Neuronal stem cell (in vitro differentiated cells): Measurements from ENCODE around the gene LAMA2.

ENCODE experiments used
- DNase-seq: peaks from one replicate; pipeline ENCODE4 v3.0.0-alpha.2; 2013; ENCODE audit warnings: low spot score
- H2AFZ ChIP-seq: one replicate; pipeline ENCODE4 v1.6.1; 2013; ENCODE audit warnings: mild to moderate bottlenecking, low read length, inconsistent platforms
- H2AK5ac ChIP-seq: 2 replicates; pipeline ENCODE4 v1.6.1; 2013; ENCODE audit warnings: low read depth, mild to moderate bottlenecking, inconsistent platforms, low read length, moderate library complexity, mixed read lengths
- H2BK120ac ChIP-seq: 2 replicates; pipeline ENCODE4 v1.6.1; 2013; ENCODE audit warnings: low read depth, mild to moderate bottlenecking, inconsistent platforms, low read length, moderate library complexity, mixed read lengths
- H2BK12ac ChIP-seq: one replicate; pipeline ENCODE4 v1.6.1; 2013; ENCODE audit warnings: low read length, inconsistent platforms
- H2BK15ac ChIP-seq: 2 replicates; pipeline ENCODE4 v1.6.1; 2013; ENCODE audit warnings: mild to moderate bottlenecking, low read length, inconsistent platforms, mixed read lengths
- H2BK5ac ChIP-seq: one replicate; pipeline ENCODE4 v1.6.1; 2013; ENCODE audit warnings: inconsistent platforms, mild to moderate bottlenecking, low read length, moderate library complexity
- H3K14ac ChIP-seq: one replicate; pipeline ENCODE4 v1.6.1; 2013; ENCODE audit warnings: low read length, inconsistent platforms
- H3K18ac ChIP-seq: 2 replicates; pipeline ENCODE4 v1.6.1; 2013; ENCODE audit warnings: low read length, inconsistent platforms
- H3K23ac ChIP-seq: 2 replicates; pipeline ENCODE4 v1.6.1; 2013; ENCODE audit warnings: low read depth, mild to moderate bottlenecking, mixed read lengths, low read length, inconsistent platforms; ENCODE audit not compliant: poor library complexity
- H3K27ac ChIP-seq: replicated peaks from 3 replicates; pipeline ENCODE4 v1.5.1; 2013; ENCODE audit warnings: low read length, inconsistent platforms
- H3K27me3 ChIP-seq, 3 experiments: 2 replicates each; pipeline ENCODE4 v1.6.1; 2013; ENCODE audit warnings: low read length in 3 of 3, mild to moderate bottlenecking in 2 of 3, inconsistent platforms in 1 of 3, low read depth in 1 of 3, mixed read lengths in 1 of 3, moderate library complexity in 1 of 3; ENCODE audit not compliant: control insufficient read depth in 3 of 3, insufficient read depth in 3 of 3
- H3K36me3 ChIP-seq, 2 donors: replicated peaks in 1 of 2; 2 replicates each; pipeline ENCODE4 v1.6.1; 2013; ENCODE audit warnings: low read length in 2 of 2; ENCODE audit not compliant: control insufficient read depth in 2 of 2, insufficient read depth in 2 of 2
- H3K4ac ChIP-seq: 2 replicates; pipeline ENCODE4 v1.6.1; 2013; ENCODE audit warnings: inconsistent platforms, mild to moderate bottlenecking, low read length, moderate library complexity
- H3K4me1 ChIP-seq, 2 donors: 1 replicate in 1 of 2; 2 replicates in 1 of 2; pipeline ENCODE4 v1.6.1; 2013; ENCODE audit warnings: low read length in 2 of 2, low read depth in 1 of 2; ENCODE audit not compliant: control insufficient read depth in 2 of 2, insufficient read depth in 1 of 2
- H3K4me2 ChIP-seq: one replicate; pipeline ENCODE4 v1.6.1; 2013; ENCODE audit warnings: mild to moderate bottlenecking, low read length, inconsistent platforms; ENCODE audit not compliant: insufficient read depth, poor library complexity, severe bottlenecking
- H3K4me3 ChIP-seq, 2 donors: 2 replicates each; pipeline ENCODE4 v1.5.1; 2013; ENCODE audit warnings: low read length in 2 of 2, mild to moderate bottlenecking in 2 of 2, inconsistent platforms in 1 of 2, moderate library complexity in 1 of 2
- H3K79me1 ChIP-seq: one replicate; pipeline ENCODE4 v1.6.1; 2013; ENCODE audit warnings: low read depth, mild to moderate bottlenecking, inconsistent platforms, low read length, moderate library complexity
- H3K9ac ChIP-seq: one replicate; pipeline ENCODE4 v1.6.1; 2013; ENCODE audit warnings: mild to moderate bottlenecking, low read depth, low read length, inconsistent platforms; ENCODE audit not compliant: poor library complexity
- H3K9me3 ChIP-seq, 2 donors: replicated peaks in 1 of 2; 2 replicates each; pipeline versions ENCODE3 to v1.6.1; 2013; ENCODE audit warnings: low read length in 2 of 2, mild to moderate bottlenecking in 2 of 2, inconsistent platforms in 1 of 2, low read depth in 1 of 2, mixed read lengths in 1 of 2, moderate library complexity in 1 of 2; ENCODE audit not compliant: control insufficient read depth in 2 of 2, insufficient read depth in 1 of 2
- H4K8ac ChIP-seq: one replicate; pipeline ENCODE4 v1.6.1; 2013; ENCODE audit warnings: low read depth, mild to moderate bottlenecking, inconsistent platforms, low read length, moderate library complexity
- H4K91ac ChIP-seq: one replicate; pipeline ENCODE4 v1.6.1; 2013; ENCODE audit warnings: low read length, low read depth, mild to moderate bottlenecking, inconsistent platforms; ENCODE audit not compliant: poor library complexity
- WGBS, 2 donors: extraction: QIAGEN DNeasy Blood & Tissue Kit; methylation state at CpG; one replicate each; pipeline ENCODE4 v1.1.7; 2013; ENCODE audit warnings: missing lambda C conversion rate in 2 of 2, mixed read lengths in 1 of 2; ENCODE audit not compliant: insufficient read length in 2 of 2, insufficient replicate concordance in 1 of 2; ENCODE audit errors: extremely low coverage in 2 of 2; 5-methylcytosine and 5-hydroxymethylcytosine counted together

The LAMA2 gene

DNA sequence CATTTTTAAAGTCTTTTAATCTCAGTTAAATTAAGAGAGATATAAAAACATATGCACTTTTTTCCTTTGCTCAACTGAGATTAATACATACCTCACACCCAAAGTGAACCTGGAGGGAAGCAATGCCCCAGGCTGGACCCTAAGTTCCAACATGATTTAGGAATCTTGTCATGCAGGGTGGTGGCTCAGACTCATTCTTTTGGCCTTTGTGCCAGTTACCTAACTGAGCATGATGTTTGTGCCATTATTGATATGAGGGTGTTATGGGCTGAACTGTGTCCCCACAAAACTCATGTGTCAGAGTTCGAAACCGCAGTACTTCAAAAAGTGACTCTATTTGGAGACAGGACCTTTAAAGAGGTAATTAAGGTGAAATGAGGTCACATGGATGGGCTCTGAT lies 639.0 kb downstream of the LAMA2 start:
- Histone ChIP-seq H3K27ac (no peak overlapping the region), H3K9ac (no peak overlapping the region), H3K36me3 (no peaks in the 10 kb centered on the region), H2AFZ (no peak overlapping the region), H2BK15ac (no peak overlapping the region), H3K27me3 (no peaks in the 10 kb centered on the region), H2BK5ac (no peak overlapping the region), H2BK12ac (no peak overlapping the region), H3K4me1 (peaks cover 0 to 4% of the 10 kb centered on the region in 2 donors), H3K4ac (no peak overlapping the region), H2AK5ac (no peak overlapping the region), H3K23ac (no peak overlapping the region), H4K8ac (no peak overlapping the region), H3K4me2 (no peak overlapping the region), H3K4me3 (no peak overlapping the region), H4K91ac (no peak overlapping the region), H3K18ac (no peak overlapping the region), H3K79me1 (no peaks in the 10 kb centered on the region), H3K14ac (no peak overlapping the region), H3K9me3 (no peaks in the 10 kb centered on the region), H2BK120ac (no peak overlapping the region)
- DNase-seq: no peak
- no CpG with 5 or more reads among the region's 2 CpGs for WGBS, 2 donors

DNA sequence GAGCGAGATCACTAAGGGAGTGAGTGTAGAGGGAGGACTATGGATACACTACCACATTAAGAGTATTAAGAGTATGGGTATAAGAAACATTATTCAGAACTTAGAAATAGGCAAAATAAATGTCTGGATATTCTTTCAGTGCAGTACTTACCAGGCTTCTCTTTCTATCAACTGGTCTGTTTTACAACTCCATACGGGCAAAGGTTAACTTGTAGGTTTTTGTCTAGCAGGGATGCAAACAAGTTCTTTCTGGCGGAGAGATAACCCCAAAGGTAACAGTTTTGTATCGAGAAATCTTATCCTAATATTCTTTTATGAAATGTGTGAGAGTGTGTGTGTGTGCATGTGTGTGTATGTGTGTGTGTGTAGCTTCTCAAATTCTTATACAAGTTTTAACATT lies 640.9 kb downstream of the LAMA2 start:
- Histone ChIP-seq H3K4me1 (no peaks in the 10 kb centered on the region), H3K36me3 (no peaks in the 10 kb centered on the region), H2BK120ac (no peak overlapping the region), H3K18ac (no peak overlapping the region), H3K14ac (no peak overlapping the region), H3K27me3 (no peaks in the 10 kb centered on the region), H2BK15ac (no peak overlapping the region), H3K23ac (no peak overlapping the region), H2BK5ac (no peak overlapping the region), H2AFZ (no peak overlapping the region), H4K91ac (no peak overlapping the region), H2BK12ac (no peak overlapping the region), H4K8ac (no peak overlapping the region), H3K27ac (no peak overlapping the region), H3K79me1 (no peaks in the 10 kb centered on the region), H3K4me3 (no peak overlapping the region), H3K9ac (no peak overlapping the region), H3K4me2 (no peak overlapping the region), H2AK5ac (no peak overlapping the region), H3K4ac (no peak overlapping the region), H3K9me3 (no peaks in the 10 kb centered on the region)
- WGBS, 2 donors: no CpG with 5 or more reads among the region's 4 CpGs
- DNase-seq: no peak

DNA sequence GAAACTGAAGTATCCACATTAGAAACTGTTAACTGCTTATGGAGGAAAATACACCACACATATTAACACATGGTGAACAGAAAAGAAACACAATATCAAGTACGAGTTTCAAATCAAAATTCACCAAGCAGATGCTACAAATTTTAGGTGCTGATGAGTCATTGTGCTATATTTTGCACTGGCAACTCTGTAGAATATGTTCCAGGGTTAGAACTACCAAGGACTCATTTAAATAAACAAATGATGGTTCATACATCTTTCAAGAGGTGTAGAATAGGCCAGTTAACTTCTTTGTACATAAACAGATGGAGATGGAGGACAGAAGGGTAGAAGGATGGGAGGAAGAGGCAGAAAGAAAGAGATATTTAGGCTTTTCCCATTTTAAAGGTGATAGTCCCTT lies 642.1 kb downstream of the LAMA2 start:
- no peak overlapping the region for H3K4me3 ChIP-seq
- no peaks in the 10 kb centered on the region for H3K36me3 ChIP-seq
- no peak overlapping the region for H4K8ac ChIP-seq
- no peaks in the 10 kb centered on the region for H3K79me1 ChIP-seq
- H2AK5ac ChIP-seq: no peak overlapping the region
- no peak overlapping the region for H3K18ac ChIP-seq
- H3K9me3 ChIP-seq: no peaks in the 10 kb centered on the region
- no peak overlapping the region for H3K27ac ChIP-seq
- H2BK15ac ChIP-seq: no peak overlapping the region
- no peak overlapping the region for H2BK120ac ChIP-seq
- no peak overlapping the region for H2AFZ ChIP-seq
- H2BK12ac ChIP-seq: no peak overlapping the region
- no peak overlapping the region for H3K14ac ChIP-seq
- H4K91ac ChIP-seq: no peak overlapping the region
- H3K4me1 ChIP-seq: no peaks in the 10 kb centered on the region
- H3K4ac ChIP-seq: no peak overlapping the region
- no peak for DNase-seq
- no peak overlapping the region for H2BK5ac ChIP-seq
- H3K27me3 ChIP-seq: no peaks in the 10 kb centered on the region
- H3K9ac ChIP-seq: no peak overlapping the region
- no peak overlapping the region for H3K23ac ChIP-seq
- no CpG with 5 or more reads among the region's 1 CpG for WGBS, 2 donors
- H3K4me2 ChIP-seq: no peak overlapping the region

DNA sequence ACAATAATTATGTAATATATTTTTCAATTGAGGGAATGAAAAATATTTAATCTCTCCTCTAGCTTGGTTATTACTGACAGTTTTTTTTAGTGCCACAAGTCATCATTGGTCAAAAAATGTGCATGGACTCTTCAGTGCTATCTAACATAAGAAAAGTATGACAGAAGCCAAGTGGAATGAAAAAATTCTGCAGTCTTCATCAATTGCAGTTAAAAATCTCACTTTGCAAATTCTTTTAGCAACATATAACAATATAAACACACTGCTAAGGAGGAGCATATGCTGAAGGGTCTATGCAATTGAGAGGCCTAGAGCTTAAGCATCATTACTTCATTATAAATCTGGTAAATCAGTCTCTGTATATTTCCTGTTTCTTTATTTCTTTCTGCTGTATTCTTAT lies 652.0 kb downstream of the LAMA2 start:
- no peaks in the 10 kb centered on the region for H3K9me3 ChIP-seq

More for the DNA sequence above, 652.0 kb downstream of the LAMA2 start:
- peaks cover 0 to 3% (median 0%) of the 10 kb centered on the region in 3 experiments for H3K27me3 ChIP-seq
- no peak overlapping the region for H2AK5ac ChIP-seq
- no peaks in the 10 kb centered on the region for H3K79me1 ChIP-seq
- no peak overlapping the region for H2AFZ ChIP-seq
- H3K4me1 ChIP-seq: no peaks in the 10 kb centered on the region
- no peak overlapping the region for H4K8ac ChIP-seq
- H3K4me3 ChIP-seq: no peak overlapping the region
- H3K14ac ChIP-seq: no peak overlapping the region
- H3K4ac ChIP-seq: no peak overlapping the region
- H2BK120ac ChIP-seq: no peak overlapping the region
- no peak overlapping the region for H3K9ac ChIP-seq
- H2BK5ac ChIP-seq: no peak overlapping the region
- no peak for DNase-seq
- H3K4me2 ChIP-seq: no peak overlapping the region
- H3K18ac ChIP-seq: no peak overlapping the region
- H2BK15ac ChIP-seq: no peak overlapping the region
- H3K23ac ChIP-seq: no peak overlapping the region
- H3K27ac ChIP-seq: no peak overlapping the region
- H3K36me3 ChIP-seq: no peaks in the 10 kb centered on the region
- H2BK12ac ChIP-seq: no peak overlapping the region
- no peak overlapping the region for H4K91ac ChIP-seq
